NB4 (cell line): Measurements from ENCODE around the gene TPD52L1.

Experiments
- CTCF ChIP-seq: IDR thresholded peaks from one replicate; pipeline ENCODE4 v1.5.1; 2012; ENCODE audit warnings: low read depth, low read length
- POLR2A ChIP-seq: IDR thresholded peaks from 2 replicates; pipeline ENCODE4 v1.6.1; 2011; ENCODE audit warnings: mild to moderate bottlenecking; ENCODE audit not compliant: insufficient read length; ENCODE audit errors: extremely low read depth
- TF ChIP-seq, protein P1 (sequence below): IDR thresholded peaks from 2 replicates; pipeline ENCODE4 v1.6.1; 2011; ENCODE audit warnings: low read depth, low read length

DNA sequence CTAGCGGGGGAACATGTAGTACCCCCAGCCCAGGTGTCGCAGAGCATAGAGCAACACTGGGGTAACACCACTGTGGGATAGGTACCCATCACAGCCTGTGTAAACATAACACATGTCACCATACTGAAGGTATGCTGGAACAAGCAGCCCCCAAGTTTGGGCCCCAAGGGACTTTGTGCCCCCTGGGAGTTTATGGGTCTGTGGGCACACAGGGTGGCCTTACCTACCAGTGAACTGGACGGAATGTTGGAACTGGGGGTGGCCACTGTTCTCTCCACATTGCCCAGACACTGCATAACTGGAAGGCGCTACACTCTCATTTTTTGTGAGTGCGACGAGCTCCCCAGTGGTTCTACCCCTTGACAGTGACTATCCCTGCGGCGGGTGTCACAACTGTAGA lies 119.7 kb downstream of the TPD52L1 start:
- TF ChIP-seq CTCF: no peak
- TF ChIP-seq POLR2A: no peak
- TF ChIP-seq, protein P1, sequence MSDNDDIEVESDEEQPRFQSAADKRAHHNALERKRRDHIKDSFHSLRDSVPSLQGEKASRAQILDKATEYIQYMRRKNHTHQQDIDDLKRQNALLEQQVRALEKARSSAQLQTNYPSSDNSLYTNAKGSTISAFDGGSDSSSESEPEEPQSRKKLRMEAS: no peak
